GDM1 (cell line): ENCODE data around the gene STARD3.
"Not testable (repeated sequence)": the region's sequence is repeated elsewhere in the genome, so short reads cannot be mapped to it uniquely, and the experiment has no call there.

ENCODE experiments used
- DNase-seq: peaks from one replicate; lab custom pipeline; 2025; lab: John Stamatoyannopoulos, UW

The STARD3 gene

DNA sequence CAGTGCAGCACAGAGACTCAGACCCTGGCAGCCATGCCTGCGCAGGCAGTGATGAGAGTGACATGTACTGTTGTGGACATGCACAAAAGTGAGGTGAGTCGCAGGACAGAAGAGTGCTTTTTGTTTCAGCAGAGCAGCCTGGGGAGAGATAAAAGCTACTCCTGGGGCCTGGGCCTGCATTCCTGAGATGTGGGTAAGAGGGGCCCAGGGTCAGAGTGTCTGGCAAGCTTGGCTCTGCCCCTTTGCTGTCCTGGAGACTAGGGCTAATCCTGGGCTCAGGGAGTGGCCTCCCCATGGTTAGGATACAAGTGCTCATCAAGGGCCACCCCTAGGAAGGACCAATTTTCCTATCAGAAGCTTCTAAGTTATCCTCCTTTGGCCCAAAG lies 58.1 kb downstream of the STARD3 start:
- DNase-seq, result no peak

DNA sequence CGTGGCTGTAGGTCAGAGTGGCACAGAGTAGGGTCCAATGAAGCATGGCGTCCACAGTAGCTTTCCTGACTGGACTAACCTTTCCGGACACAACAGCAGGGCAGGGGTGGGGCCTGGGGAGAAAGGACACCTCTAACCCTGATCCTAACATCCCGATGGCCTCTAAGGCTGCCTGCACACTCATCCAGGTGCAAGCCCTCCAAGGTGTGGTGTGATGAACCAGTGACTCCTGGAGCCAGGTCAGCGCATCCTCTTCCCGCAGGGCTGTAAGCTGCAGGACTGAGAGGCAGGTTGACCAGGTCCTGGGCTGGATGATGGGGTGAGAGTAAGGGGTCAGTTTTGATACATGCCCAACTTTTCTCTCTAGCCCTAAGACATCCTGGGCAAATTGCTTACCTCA lies 59.8 kb downstream of the STARD3 start:
- DNase-seq, result no peak

DNA sequence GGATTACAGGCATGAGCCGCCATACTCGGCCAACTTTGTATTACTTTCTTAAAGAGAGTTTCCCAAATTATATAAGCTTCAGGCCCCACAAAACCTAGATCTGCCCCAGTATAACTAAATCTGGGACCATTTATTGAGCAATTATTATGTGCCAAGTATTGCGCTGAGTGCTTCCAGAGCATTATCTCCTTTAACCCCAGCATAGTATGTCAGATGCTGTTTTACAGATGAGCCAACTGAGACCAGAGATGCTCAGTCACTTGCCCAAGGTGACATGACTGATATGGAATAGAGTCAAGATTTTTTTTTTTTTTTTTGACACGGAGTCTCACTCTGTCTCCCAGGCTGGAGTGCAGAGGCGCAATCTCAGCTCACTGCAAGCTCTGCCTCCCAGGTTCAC lies 61.0 kb downstream of the STARD3 start:
- no peak for DNase-seq

DNA sequence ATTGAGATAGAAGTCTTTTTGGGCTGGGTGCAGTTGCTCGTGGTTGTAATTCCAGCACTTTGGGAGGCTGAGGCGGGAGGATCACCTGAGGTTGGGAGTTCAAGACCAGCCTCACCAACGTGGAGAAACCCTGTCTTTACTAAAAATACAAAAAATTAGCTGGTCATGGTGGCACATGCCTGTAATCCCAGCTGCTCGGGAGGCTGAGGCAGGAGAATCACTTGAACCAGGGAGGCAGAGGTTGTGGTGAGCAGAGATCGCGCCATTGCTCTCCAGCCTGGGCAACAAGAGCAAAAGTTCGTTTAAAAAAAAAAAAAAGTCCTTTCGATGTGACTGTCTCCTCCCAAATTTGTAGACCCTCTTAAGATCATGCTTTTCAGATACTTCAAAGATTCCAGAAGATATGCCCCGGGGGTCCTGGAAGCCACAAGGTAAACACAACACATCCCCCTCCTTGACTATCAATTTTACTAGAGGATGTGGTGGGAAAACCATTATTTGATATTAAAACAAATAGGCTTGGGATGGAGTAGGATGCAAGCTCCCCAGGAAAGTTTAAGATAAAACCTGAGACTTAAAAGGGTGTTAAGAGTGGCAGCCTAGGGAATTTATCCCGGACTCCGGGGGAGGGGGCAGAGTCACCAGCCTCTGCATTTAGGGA lies 62.3 kb downstream of the STARD3 start:
- DNase-seq, result not testable (repeated sequence)

DNA sequence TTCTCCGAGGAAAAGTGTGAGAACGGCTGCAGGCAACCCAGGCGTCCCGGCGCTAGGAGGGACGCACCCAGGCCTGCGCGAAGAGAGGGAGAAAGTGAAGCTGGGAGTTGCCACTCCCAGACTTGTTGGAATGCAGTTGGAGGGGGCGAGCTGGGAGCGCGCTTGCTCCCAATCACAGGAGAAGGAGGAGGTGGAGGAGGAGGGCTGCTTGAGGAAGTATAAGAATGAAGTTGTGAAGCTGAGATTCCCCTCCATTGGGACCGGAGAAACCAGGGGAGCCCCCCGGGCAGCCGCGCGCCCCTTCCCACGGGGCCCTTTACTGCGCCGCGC lies 62.8 kb downstream of the STARD3 start, which contains the start of gene ERBB2:
ERBB2 (plus strand) TSS at position 247 of the 330 bp plus-strand sequence. CDS start 175 bp downstream, outside the sequence.
- no peak for DNase-seq

DNA sequence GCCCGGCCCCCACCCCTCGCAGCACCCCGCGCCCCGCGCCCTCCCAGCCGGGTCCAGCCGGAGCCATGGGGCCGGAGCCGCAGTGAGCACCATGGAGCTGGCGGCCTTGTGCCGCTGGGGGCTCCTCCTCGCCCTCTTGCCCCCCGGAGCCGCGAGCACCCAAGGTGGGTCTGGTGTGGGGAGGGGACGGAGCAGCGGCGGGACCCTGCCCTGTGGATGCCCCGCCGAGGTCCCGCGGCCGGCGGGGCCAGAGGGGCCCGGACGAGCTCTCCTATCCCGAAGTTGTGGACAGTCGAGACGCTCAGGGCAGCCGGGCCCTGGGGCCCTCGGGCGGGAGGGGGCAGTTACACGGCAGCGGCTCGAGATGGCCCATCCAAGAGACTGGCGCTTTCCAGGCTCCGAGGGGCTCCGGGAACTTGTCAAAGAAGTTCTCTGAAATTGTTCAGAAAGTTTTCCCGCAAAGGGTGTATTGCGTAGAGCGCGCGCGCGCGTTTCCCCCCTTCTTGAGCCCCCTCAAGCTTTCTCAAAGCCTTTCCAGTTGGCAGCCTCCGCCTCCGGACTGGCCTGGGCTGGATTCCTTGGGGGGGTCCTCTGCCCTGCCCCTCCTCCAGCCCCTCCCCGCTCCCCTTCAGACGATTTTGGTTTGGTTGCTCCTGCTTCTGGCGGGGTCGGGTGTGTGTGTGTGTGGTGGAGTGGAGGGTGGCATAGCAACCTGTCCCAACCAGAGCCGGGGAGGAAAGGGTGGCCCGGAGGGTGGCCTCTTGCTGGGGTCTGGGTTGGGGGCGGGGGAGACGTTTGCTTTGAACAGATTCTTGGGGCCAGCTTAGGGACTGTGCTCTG lies 63.4 kb downstream of the STARD3 start:
- DNase-seq, result no peak

DNA sequence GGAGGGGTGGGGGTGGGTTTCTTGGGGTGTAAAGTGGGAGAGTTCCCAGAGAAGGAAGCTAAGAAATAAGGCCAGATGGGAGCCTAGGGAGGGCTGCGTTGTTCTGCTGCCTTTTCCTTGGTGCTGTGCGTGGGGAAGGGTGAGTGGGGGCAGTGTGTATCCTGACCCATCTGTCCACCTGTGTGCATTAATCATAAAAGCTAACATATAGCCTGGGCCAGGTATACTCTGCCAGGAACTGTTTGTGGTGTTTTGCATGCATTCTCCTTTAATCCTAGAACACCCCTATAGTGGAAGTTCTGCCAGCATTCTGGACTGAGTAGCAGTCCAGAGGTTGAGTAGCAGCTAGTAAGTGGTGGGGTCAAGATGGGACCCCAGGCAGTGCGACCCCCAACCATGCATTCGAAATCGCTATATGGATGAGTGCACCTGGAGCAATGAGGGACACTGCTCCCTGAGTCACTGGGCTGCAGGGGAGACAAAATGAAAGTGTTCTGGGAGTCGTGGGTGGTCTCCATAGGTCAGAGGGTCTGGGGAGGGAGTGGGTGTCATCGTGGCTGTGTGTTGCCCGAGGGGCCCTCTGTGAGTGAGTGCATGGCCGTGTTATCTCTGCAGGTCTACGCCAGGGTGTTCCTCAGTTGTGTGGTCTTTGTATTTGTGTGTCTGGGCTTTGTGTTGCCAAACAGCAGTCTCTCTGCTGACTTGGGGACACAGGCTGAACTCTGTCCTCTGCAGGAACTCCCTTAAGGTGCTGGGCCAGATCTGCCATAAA lies 64.3 kb downstream of the STARD3 start:
- DNase-seq, result no peak

DNA sequence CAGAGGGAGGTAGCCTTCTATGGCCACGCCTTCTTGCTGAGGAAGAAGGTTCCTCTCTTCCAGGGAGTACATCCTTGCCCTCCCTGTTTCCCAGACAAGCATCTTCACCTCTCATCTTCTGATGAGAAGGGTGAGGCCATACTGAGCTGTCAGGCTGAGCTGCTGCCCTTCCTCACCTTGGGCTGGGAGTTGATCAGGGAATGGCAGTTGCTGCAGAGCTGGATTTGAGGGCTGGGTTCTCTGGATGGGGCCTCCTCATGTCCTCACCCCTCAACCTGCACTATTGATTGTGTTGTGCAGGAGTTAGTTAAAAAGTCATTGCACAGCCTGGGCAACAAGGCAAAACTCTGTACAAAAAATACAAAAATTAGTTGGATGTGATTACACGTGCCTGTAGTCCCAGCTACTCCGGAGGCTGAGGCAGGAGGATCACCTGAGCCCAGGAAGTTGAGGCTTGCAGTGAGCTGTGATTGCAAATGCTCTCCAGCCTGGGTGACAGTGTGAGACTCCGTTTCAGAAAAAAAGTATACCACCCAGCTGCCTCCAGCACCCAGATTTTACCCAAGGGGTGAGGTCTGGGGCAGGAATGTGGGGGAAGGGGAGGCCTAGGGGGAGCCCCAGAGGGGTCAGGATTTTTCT lies 65.0 kb downstream of the STARD3 start:
- no peak for DNase-seq

DNA sequence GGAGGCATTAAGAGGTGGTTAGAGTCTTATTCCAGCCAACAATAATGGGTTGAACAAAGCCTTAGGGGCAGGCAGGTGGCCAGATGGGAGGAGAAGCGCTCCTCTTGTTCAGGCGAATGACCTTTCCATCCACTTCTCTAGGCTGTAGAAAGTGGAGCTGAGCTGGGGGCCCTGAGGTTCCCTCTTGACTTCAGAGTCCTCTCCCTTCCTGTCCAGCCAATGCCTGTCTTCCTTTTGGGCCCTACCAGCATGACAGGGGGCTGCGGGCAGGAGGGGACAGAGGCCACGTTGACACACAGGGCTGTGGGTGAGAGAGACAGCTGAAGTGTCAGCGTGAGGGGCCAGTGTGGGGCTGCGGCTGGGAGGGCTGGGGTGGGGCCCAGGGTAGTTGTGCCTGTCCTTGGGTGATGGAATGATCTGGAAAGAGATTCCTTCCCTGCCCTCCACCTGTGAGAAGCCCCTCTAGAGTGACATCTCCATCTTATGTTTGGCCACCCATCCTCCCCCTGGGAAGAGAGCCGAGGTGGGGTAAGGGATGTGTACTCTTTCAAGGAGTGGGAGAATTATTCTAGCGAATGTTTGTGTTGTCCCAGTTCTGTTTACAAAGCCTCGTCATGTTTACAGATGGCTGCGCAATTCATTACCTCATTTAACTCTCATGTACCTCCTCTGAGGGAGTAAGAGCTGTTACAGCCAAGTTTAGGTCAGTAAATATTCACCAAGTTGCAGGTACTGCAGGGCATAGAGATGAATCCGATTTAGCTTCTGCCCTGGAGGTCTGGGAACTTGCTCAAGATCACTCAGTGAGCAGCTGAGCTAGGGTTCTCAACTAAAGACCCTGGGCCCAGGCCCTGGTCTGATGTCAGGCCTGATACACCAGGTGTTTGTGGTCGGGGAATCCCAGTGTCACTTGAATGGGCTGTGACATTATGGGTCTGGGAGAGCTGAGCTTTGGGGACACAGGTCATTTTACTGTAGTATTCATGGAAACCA lies 66.3 kb downstream of the STARD3 start:
- no peak for DNase-seq

DNA sequence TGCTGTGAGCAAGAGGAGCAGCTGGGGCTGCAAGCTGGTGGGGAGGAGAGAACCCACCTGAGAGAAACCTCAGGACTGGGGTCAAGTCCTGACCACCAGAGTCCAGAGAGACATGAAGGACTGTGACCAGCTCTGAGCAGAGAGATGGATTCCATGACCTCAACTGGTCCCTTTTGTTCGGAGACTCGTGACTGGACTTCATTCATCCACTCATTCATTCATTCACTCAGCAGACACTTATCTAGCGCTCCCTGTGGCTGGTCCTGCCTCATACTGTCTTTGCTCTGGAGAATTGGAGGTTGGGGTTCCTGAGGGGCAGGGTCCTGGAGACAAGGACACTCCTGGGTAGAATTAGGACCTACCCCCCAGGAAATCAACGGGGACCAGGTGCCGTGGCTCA lies 67.0 kb downstream of the STARD3 start:
- no peak for DNase-seq

DNA sequence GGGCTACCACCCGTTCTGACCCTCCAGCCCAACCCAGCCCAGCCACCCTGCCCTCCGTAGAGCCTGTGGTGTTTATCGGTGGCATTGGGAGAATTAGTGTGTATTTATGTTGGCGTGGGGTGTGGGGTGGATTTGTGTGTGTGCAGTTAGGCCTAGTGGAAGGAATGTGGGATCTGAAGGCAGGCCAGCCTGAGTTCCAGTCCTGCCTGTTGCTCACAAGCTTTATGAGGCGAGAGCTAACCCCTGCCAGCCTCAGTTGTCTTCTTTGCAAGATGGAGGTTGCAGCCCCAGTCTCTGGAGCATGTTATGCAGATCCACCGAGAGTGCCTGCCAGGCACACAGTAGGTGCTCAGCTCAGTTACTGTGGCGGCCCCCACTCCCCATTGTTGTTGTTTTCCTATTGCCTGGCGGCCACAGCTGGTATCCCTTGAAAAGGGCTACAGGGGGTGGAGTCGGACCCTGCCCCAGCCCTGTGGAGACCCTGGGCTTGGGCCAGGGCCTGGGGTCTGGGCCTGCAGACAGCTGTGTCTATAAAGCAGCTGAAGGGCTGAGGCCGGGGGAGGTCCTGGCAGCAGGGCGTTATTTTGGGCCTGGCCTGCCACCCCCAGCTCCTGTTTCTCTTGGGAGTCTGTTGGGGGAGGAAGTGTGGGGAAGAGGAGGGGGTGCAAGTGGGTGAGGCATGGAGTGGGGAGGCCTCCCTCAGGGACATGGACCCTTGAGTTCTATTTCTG lies 68.0 kb downstream of the STARD3 start:
- DNase-seq, result no peak

DNA sequence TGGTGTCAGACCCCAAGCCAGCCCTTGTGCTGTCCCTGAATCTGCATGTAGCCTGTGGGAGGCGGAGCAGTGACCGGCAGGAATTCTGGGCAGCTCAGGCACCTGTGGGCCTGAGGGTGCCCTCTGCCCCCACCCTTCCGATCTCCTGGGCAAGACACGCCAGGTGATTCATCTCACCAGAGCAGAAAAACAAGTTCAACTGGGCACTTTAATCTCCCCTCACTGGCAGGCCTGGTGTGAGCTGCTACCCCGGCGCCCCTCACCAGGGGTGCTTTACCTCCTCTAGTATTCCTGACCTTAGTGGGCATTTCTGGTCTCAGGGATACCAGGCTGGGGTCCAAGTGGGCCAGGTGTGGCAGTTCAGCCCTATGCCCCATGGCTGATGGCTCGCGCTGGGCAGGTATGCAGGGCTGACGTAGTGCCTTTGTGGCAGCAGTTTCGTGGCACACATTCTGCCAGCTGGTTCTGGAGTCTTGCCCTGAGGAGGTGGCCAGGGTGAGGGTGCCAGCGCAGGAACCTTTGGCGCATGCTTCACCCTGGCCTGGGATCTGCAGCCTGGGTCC lies 68.9 kb downstream of the STARD3 start:
- DNase-seq, result no peak

DNA sequence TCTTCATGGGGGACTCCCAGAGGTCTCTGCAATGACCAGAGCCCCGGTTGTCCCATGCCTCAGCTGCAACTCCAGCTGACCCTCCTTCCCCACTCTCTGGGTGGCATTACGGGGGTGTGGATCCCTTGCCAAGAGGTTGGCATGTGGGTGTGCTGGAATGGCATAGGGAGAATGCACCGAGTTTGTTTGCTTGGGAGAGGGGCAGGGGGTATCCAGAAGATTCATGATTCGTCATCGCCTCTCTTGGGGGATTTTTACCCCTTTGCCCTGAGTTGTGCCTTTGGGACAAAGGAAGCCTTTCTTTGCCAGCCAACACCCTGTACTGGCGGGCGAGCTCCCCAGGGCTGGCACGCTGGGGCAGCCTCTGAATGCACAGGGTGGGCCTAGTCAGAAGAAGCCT lies 69.4 kb downstream of the STARD3 start:
- DNase-seq, result no peak

DNA sequence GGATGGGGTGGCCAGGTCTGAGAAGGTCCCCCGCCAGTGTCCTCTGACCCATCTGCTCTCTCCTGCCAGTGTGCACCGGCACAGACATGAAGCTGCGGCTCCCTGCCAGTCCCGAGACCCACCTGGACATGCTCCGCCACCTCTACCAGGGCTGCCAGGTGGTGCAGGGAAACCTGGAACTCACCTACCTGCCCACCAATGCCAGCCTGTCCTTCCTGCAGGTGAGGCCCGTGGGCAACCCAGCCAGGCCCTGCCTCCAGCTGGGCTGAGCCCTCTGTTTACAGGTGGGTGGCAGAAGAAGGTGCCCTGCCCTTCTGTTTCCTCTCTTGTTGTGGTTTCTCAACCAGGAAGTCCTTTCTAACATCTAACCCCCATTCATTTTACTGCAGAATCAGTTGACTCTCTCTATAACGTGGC lies 70.0 kb downstream of the STARD3 start:
- no peak for DNase-seq

DNA sequence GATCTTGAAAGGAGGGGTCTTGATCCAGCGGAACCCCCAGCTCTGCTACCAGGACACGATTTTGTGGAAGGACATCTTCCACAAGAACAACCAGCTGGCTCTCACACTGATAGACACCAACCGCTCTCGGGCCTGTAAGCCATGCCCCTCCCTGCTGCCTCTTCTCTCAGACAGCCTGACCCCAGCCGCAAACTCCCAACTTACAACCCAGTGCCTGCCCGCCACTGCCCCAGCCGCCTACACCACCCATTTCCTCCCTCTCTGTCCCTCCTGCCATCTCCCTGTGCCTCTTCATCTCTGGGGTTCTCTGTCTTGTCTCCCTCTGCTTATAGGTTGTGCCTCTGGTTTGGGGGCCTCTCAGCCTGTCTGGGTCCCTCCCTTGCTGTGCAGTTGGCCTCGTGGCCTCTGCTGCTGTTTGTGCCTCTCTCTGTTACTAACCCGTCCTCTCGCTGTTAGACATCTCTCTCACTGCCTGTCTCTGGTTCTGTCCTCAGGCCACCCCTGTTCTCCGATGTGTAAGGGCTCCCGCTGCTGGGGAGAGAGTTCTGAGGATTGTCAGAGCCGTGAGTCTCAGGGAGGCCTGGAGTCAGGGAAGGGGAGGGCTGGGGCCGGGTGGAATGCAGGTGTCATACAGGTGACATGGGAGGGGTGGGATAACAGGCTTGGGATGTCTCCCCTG lies 72.5 kb downstream of the STARD3 start:
- no peak for DNase-seq

DNA sequence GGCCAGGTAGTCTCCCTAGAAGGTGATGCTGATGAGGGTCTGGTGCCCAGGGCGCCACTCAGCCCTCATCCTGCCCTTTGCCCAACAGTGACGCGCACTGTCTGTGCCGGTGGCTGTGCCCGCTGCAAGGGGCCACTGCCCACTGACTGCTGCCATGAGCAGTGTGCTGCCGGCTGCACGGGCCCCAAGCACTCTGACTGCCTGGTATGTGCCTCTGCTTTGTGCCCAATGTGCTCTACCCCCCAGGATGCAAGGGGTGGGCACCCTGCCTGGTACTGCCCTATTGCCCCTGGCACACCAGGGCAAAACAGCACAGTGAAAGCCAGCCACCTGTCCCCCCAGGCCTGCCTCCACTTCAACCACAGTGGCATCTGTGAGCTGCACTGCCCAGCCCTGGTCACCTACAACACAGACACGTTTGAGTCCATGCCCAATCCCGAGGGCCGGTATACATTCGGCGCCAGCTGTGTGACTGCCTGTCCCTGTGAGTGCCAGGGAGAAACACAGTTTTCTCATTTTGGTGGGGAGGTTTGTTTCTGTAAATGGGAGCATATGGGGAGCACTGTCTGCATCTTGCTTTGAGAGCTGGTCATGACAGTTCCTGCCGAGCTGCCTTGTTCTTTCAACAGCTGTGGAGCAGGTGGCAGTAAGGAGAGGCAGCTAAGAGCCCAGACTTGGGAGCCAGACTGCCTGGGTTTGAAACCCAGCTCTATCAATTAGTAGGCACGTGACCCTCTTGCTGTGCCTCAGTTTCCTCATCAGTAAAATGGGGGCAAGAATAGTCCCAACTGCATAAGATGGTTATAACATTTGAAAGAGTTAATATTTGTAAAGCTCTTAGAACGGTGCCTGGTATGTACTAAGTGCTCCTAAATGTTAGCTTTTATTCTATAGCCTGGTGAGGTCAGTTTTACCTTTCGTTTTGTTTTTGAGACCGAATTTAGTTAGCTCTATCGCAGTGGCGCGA lies 73.3 kb downstream of the STARD3 start:
- no peak for DNase-seq

DNA sequence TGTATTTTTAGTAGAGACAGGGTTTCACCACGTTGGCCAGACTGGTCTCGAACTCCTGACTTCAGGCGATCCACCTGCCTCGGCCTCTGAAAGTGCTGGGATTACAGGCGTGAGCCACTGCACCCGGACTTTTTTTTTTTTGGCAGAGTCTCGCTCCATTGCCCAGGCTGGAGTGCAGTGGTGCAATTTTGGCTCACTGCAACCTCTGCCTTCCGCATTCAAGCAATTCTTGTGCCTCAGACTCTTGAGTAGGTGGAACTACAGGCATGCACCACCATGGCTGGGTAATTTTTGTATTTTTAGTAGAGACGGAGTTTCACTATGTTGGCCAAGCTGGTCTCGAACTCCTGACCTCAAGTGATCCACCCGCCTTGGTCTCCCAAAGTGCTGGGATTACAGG lies 74.1 kb downstream of the STARD3 start:
- not testable (repeated sequence) for DNase-seq

DNA sequence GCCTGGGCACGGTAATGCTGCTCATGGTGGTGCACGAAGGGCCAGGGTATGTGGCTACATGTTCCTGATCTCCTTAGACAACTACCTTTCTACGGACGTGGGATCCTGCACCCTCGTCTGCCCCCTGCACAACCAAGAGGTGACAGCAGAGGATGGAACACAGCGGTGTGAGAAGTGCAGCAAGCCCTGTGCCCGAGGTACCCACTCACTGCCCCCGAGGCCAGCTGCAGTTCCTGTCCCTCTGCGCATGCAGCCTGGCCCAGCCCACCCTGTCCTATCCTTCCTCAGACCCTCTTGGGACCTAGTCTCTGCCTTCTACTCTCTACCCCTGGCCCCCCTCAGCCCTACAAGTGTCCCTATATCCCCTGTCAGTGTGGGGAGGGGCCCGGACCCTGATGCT lies 74.9 kb downstream of the STARD3 start:
- DNase-seq, result no peak
